ENCODE measurements around the gene TAPBPL. TPM values are rescaled to one million over a fixed set of nuclear protein-coding genes. Genes with fewer than 3 reads are reported as not detected.

TAPBPL gene
- total and polyA plus RNA-seq, 2 of the 13 experiments (the other 11 are each of a cell fraction or from before 2014, with no cell fraction given): 10.0 to 14.5 TPM

GRCh38 chr12:6451348-6452244 is at the start of gene TAPBPL (continued):
- TF ChIP-seq NFAT5 (CRISPR knock-in tag; IDR thresholded peaks at IDR 0.05) (no peak), POGK (CRISPR knock-in tag; conservative IDR thresholded peaks at IDR 0.05) (no peak), PRDM15 (CRISPR knock-in tag; IDR thresholded peaks at IDR 0.05) (peak; percentile 85), MTERF4 (CRISPR knock-in tag; IDR thresholded peaks at IDR 0.05) (peak; percentile 54; the same call in 1 of the 2 replicates), MLX (CRISPR knock-in tag; IDR thresholded peaks at IDR 0.05) (peak; percentile 80; the same call in 1 of the 2 replicates), ZNF879 (CRISPR knock-in tag; IDR thresholded peaks at IDR 0.05) (no peak), SATB2 (CRISPR knock-in tag; IDR thresholded peaks at IDR 0.05) (no peak), ZNF572 (CRISPR knock-in tag; IDR thresholded peaks at IDR 0.05) (no peak), BATF2 (CRISPR knock-in tag; IDR thresholded peaks at IDR 0.05) (no peak), ZEB1 (IDR thresholded peaks at IDR 0.05; ENCODE audit: insufficient replicate concordance, low read depth) (no peak), ZNF558 (CRISPR knock-in tag; IDR thresholded peaks at IDR 0.05; ENCODE audit: borderline replicate concordance) (no peak), ZNF75D (CRISPR knock-in tag; IDR thresholded peaks at IDR 0.05; ENCODE audit: borderline replicate concordance) (no peak), PAWR (CRISPR knock-in tag; IDR thresholded peaks at IDR 0.05; ENCODE audit: borderline replicate concordance) (0 out of 2 replicates have a peak, but pooled peaks have one; percentile 49), YY1 (IDR thresholded peaks at IDR 0.05; ENCODE audit: insufficient read depth, insufficient replicate concordance, low read depth, low read length) (peak; percentile 86)

All from HepG2 (cell line).